WTC11 (cell line): Measurements from ENCODE around the gene ALK. TPM values are rescaled to one million over a fixed set of nuclear protein-coding genes. Genes with fewer than 3 reads are reported as not detected.

Experiments
- ATAC-seq: fragments of 200-7000 bp; cut with Tn5 transposase; 2 replicates; pipeline ENCODE4 v1.10.0; 2021; ENCODE audit warnings: mild to moderate bottlenecking, moderate library complexity
- CTCF ChIA-PET: fragments of 300-600 bp; sonication (Branson Sonifier 250); formaldehyde crosslinking; loops from one replicate; lab custom pipeline; 2021; ENCODE audit warnings: antibody characterized with exemption; lab: Charles Lee
- POLR2A ChIA-PET: fragments of 350-600 bp; sonication (Branson Sonifier 250); formaldehyde crosslinking; loops from one replicate; lab custom pipeline; 2021; ENCODE audit warnings: antibody characterized with exemption; lab: Charles Lee
- DNase-seq: peaks from one replicate; pipeline ENCODE4 v3.0.0; 2021; ENCODE audit warnings: low spot score
- H3K27ac Mint-ChIP-seq: 2 replicates; pipeline ENCODE4 v1.8.0; 2021; ENCODE audit warnings: mixed read lengths
- H3K27me3 Mint-ChIP-seq: 2 replicates; pipeline ENCODE4 v1.8.0; 2021; ENCODE audit warnings: low read depth, mild to moderate bottlenecking, moderate library complexity, mixed read lengths
- H3K36me3 Mint-ChIP-seq: 2 replicates; pipeline ENCODE4 v1.8.0; 2021; ENCODE audit warnings: mixed read lengths
- H3K4me1 Mint-ChIP-seq: 2 replicates; pipeline ENCODE4 v1.8.0; 2022; ENCODE audit warnings: mixed read lengths
- H3K4me3 Mint-ChIP-seq: 2 replicates; pipeline ENCODE4 v1.8.0; 2021; ENCODE audit warnings: mild to moderate bottlenecking, moderate library complexity, mixed read lengths
- H3K9me3 Mint-ChIP-seq: 2 replicates; pipeline ENCODE4 v1.8.0; 2021; ENCODE audit warnings: mixed read lengths
- ARID4B ChIP-seq: sonication (generic); formaldehyde crosslinking; IDR thresholded peaks from 2 replicates; pipeline ENCODE4 v1.8.0; 2023; ENCODE audit warnings: missing genetic modification reagents, mild to moderate bottlenecking, borderline replicate concordance
- ATF1 ChIP-seq: sonication (generic); formaldehyde crosslinking; IDR thresholded peaks from 2 replicates; pipeline ENCODE4 v1.8.1; 2023; ENCODE audit warnings: mild to moderate bottlenecking, moderate library complexity, missing genetic modification reagents
- CREM ChIP-seq: sonication (generic); formaldehyde crosslinking; IDR thresholded peaks from 2 replicates; pipeline ENCODE4 v1.8.1; 2022; ENCODE audit warnings: mild to moderate bottlenecking, missing genetic modification reagents, moderate library complexity
- CTCF ChIP-seq: fragments of 200-600 bp; IDR thresholded peaks from 2 replicates; pipeline ENCODE4 v1.8.0; 2022; ENCODE audit warnings: antibody characterized with exemption
- E2F4 ChIP-seq: sonication (generic); formaldehyde crosslinking; IDR thresholded peaks from 2 replicates; pipeline ENCODE4 v1.8.1; 2022; ENCODE audit warnings: low read depth, mild to moderate bottlenecking, moderate library complexity, missing genetic modification reagents, borderline replicate concordance
- FOXJ3 ChIP-seq: sonication (generic); formaldehyde crosslinking; IDR thresholded peaks from 2 replicates; pipeline ENCODE4 v1.9.0; 2021; ENCODE audit warnings: missing genetic modification reagents, mild to moderate bottlenecking, borderline replicate concordance
- GABPB1 ChIP-seq: sonication (generic); formaldehyde crosslinking; IDR thresholded peaks from 2 replicates; pipeline ENCODE4 v1.8.1; 2023; ENCODE audit warnings: mild to moderate bottlenecking, missing genetic modification reagents
- MXD4 ChIP-seq: fragments of 250-450 bp; sonication (Bioruptor Pico); IDR thresholded peaks from 2 replicates; pipeline ENCODE4 v1.8.0; 2021; ENCODE audit warnings: mild to moderate bottlenecking, moderate library complexity, borderline replicate concordance
- NFYB ChIP-seq: sonication (generic); formaldehyde crosslinking; conservative IDR thresholded peaks from 2 replicates; pipeline ENCODE4 v1.8.0; 2022; ENCODE audit warnings: low read depth, missing genetic modification reagents
- PRRX2 ChIP-seq: fragments of 250-450 bp; sonication (Bioruptor Pico); IDR thresholded peaks from 2 replicates; pipeline ENCODE4 v1.8.0; 2021; ENCODE audit warnings: mild to moderate bottlenecking
- RORB ChIP-seq: fragments of 250-450 bp; sonication (Bioruptor Pico); IDR thresholded peaks from 2 replicates; pipeline ENCODE4 v1.9.0; 2021; ENCODE audit warnings: mild to moderate bottlenecking
- TCF7 ChIP-seq: sonication (generic); formaldehyde crosslinking; IDR thresholded peaks from 2 replicates; pipeline ENCODE4 v1.8.0; 2022; ENCODE audit warnings: mild to moderate bottlenecking, low read depth, missing genetic modification reagents, moderate library complexity
- ZBTB43 ChIP-seq: sonication (generic); formaldehyde crosslinking; IDR thresholded peaks from 2 replicates; pipeline ENCODE4 v1.8.1; 2023; ENCODE audit warnings: mild to moderate bottlenecking, missing genetic modification reagents
- ZNF121 ChIP-seq: sonication (generic); formaldehyde crosslinking; IDR thresholded peaks from 2 replicates; pipeline ENCODE4 v1.8.0; 2023; ENCODE audit warnings: missing genetic modification reagents
- ZNF281 ChIP-seq: sonication (generic); formaldehyde crosslinking; IDR thresholded peaks from 2 replicates; pipeline ENCODE4 v1.8.0; 2023; ENCODE audit warnings: mild to moderate bottlenecking, missing genetic modification reagents
- ZNF512 ChIP-seq: sonication (generic); formaldehyde crosslinking; IDR thresholded peaks from 2 replicates; pipeline ENCODE4 v1.8.1; 2022; ENCODE audit warnings: missing genetic modification reagents, borderline replicate concordance
- ZNF671 ChIP-seq: fragments of 250-450 bp; sonication (Bioruptor Pico); IDR thresholded peaks from 2 replicates; pipeline ENCODE4 v1.8.0; 2021; ENCODE audit warnings: mild to moderate bottlenecking
- total RNA-seq: library from RNA; stranded (reverse); gene quantifications from 3 replicates; pipeline ENCODE4 v1.2.3, GENCODE V29; 2021
- TF ChIP-seq, protein P1 (sequence below): fragments of 250-450 bp; sonication (Bioruptor Pico); IDR thresholded peaks from 2 replicates; pipeline ENCODE4 v1.9.0; 2021; ENCODE audit warnings: mild to moderate bottlenecking
- TF ChIP-seq, protein P2 (sequence below): sonication (generic); formaldehyde crosslinking; IDR thresholded peaks from 2 replicates; pipeline ENCODE4 v1.8.0; 2022; ENCODE audit warnings: mild to moderate bottlenecking, missing genetic modification reagents

ALK gene
- total RNA-seq, 1 experiment from 2014 or later, result not detected

DNA sequence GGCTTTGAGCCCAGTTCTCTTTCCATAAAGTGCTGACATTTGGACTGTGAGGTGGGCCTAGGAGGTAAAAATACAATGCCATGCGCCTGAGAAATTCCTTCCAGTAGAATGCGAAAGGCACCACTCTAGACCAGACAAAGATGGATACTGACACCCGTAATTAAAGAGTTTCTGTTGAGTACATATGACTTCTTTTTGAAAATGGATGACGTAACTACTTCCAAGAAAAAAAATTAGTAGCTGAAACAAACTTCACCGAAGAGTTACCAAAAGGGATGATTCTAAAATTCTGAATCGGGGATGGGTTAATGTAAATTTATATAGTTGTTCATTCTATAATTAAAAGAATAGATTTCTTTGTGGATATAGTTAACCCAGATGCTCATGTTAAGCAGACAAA lies 146.8 kb downstream of the ALK start (continued):
- TF ChIP-seq, protein P1, sequence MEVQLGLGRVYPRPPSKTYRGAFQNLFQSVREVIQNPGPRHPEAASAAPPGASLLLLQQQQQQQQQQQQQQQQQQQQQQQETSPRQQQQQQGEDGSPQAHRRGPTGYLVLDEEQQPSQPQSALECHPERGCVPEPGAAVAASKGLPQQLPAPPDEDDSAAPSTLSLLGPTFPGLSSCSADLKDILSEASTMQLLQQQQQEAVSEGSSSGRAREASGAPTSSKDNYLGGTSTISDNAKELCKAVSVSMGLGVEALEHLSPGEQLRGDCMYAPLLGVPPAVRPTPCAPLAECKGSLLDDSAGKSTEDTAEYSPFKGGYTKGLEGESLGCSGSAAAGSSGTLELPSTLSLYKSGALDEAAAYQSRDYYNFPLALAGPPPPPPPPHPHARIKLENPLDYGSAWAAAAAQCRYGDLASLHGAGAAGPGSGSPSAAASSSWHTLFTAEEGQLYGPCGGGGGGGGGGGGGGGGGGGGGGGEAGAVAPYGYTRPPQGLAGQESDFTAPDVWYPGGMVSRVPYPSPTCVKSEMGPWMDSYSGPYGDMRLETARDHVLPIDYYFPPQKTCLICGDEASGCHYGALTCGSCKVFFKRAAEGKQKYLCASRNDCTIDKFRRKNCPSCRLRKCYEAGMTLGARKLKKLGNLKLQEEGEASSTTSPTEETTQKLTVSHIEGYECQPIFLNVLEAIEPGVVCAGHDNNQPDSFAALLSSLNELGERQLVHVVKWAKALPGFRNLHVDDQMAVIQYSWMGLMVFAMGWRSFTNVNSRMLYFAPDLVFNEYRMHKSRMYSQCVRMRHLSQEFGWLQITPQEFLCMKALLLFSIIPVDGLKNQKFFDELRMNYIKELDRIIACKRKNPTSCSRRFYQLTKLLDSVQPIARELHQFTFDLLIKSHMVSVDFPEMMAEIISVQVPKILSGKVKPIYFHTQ, result no peak
- TF ChIP-seq CTCF, result no peak
- no peak for TF ChIP-seq ZNF671 (CRISPR knock-in tag)
- no peak for TF ChIP-seq RORB (CRISPR knock-in tag)

DNA sequence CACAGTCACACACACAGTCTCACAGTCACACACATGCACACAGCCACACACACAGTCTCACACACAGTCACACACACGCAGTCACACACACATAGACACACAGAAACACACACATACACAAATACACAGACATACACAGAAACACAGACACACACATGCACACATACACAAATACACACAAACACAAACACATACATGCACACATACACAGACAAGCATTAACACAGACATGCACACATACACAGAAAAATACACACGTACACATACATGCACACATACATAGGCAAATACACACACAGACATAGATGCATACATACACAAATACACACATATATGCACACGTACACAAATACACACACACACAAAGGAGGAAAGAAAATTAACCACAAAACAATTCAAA lies 150.5 kb downstream of the ALK start:
- Mint-ChIP-seq H3K27ac (no peak overlapping the region), H3K4me3 (no peak overlapping the region), H3K9me3 (no peaks in the 10 kb centered on the region), H3K36me3 (no peaks in the 10 kb centered on the region), H3K27me3 (no peaks in the 10 kb centered on the region), H3K4me1 (no peaks in the 10 kb centered on the region; the same call in 1 of the 2 replicates)
- ChIA-PET POLR2A (no interaction called here), CTCF (no interaction called here)
- no peak for ATAC-seq
- DNase-seq, result no peak
- no peak for TF ChIP-seq ZNF121 (CRISPR knock-in tag)
- TF ChIP-seq NFYB (CRISPR knock-in tag), result no peak
- TF ChIP-seq PRRX2, result no peak
- TF ChIP-seq CREM, result no peak
- TF ChIP-seq ATF1 (CRISPR knock-in tag), result no peak
- TF ChIP-seq TCF7 (CRISPR knock-in tag), result no peak
- TF ChIP-seq, protein P2, sequence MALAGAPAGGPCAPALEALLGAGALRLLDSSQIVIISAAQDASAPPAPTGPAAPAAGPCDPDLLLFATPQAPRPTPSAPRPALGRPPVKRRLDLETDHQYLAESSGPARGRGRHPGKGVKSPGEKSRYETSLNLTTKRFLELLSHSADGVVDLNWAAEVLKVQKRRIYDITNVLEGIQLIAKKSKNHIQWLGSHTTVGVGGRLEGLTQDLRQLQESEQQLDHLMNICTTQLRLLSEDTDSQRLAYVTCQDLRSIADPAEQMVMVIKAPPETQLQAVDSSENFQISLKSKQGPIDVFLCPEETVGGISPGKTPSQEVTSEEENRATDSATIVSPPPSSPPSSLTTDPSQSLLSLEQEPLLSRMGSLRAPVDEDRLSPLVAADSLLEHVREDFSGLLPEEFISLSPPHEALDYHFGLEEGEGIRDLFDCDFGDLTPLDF (CRISPR knock-in tag), result no peak
- no peak for TF ChIP-seq ZNF281 (CRISPR knock-in tag)
- no peak for TF ChIP-seq ZBTB43 (CRISPR knock-in tag)
- TF ChIP-seq GABPB1, result no peak
- no peak for TF ChIP-seq FOXJ3 (CRISPR knock-in tag)
- TF ChIP-seq MXD4 (CRISPR knock-in tag), result no peak
- no peak for TF ChIP-seq ARID4B (CRISPR knock-in tag)
- no peak for TF ChIP-seq ZNF512
- no peak for TF ChIP-seq E2F4
